D721Med (cell line): ENCODE results near the gene CUX1.

Experiments
- DNase-seq: peaks from one replicate; pipeline ENCODE4 v3.0.0; 2011; ENCODE audit warnings: low spot score; ENCODE audit not compliant: insufficient read length
- FAIRE-seq: peaks from 2 replicates; lab custom pipeline; 2011; peaks lifted over from hg19 to GRCh38; lab: Jason Lieb, UNC
- TF ChIP-seq, protein P1 (sequence below): IDR thresholded peaks from 2 replicates; pipeline ENCODE4 v1.5.1; 2012; ENCODE audit warnings: mild to moderate bottlenecking, control low read depth; ENCODE audit not compliant: insufficient read depth; ENCODE audit errors: missing control alignments

CUX1 gene

DNA sequence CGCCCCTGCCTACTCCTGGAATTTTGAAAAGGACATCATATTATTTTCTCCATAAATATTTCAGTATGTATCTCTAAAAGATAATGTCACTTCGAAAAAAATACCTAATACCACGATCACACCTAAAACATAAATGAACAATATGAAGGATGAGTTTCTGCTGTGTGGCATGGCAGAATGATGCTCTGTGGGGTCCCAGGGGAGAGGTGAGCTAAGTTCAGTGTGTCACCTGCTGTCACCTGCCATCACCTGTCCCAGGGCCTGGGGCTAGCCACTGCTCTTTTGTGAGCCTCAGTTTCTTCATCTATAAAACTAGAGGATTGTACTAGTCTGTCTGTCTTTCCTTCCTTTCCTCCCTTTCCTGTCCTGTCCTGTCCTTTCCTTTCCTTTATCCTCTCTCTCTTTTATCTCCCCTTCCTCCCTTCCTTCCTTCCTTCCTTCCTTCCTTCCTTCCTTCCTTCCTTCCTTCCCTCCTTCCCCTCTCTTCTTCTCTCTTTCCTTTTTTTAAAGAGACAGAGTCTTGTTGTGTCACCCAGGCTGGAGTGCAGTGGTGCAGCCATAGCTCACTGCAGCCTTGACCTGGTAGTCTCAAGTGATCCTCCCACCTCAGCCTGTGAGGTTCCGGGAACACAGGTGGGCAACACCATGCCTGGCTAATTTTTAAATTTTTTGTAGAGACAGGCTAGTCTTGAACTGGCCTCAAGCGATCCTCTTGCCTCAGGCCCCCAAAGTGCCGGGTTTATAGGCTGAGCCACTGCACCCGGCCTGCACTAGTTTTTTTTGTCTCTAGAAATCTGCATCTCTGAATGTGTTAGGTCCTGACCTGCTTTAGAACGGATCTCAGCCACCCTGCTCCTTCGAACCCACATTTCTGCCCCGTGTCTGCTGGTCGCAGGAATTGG, 43.1 kb downstream of the CUX1 start:
- DNase-seq: no peak
- no peak for FAIRE-seq
- TF ChIP-seq, protein P1, sequence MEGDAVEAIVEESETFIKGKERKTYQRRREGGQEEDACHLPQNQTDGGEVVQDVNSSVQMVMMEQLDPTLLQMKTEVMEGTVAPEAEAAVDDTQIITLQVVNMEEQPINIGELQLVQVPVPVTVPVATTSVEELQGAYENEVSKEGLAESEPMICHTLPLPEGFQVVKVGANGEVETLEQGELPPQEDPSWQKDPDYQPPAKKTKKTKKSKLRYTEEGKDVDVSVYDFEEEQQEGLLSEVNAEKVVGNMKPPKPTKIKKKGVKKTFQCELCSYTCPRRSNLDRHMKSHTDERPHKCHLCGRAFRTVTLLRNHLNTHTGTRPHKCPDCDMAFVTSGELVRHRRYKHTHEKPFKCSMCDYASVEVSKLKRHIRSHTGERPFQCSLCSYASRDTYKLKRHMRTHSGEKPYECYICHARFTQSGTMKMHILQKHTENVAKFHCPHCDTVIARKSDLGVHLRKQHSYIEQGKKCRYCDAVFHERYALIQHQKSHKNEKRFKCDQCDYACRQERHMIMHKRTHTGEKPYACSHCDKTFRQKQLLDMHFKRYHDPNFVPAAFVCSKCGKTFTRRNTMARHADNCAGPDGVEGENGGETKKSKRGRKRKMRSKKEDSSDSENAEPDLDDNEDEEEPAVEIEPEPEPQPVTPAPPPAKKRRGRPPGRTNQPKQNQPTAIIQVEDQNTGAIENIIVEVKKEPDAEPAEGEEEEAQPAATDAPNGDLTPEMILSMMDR: no peak

DNA sequence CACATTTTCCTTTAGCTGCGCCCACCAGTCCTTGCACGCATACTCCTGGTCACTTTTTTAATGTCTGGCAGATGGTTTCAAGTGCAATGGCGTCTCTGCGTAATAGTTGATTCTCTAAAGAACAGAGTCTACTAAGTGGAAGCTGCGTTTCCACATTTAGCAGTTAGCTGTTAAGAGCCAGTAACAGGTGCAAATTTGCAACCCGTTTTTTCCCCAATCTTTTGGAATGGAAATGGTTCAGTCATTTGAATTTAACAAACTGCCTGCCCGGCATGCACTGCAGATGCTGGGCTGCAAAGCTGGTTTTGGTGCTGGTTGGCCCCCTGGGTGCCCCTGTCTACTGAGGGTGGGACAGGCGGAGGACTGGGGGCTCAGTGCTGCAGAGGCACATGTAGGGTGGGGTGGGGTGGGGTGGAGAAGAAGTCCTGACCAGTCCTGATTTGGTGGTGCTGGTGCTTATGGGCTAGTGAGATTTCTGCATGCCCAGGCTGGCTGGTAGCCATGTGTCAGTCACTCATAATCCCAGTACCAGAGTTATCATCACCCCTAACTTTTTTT, 43.9 kb downstream of the CUX1 start:
- DNase-seq: no peak
- TF ChIP-seq, protein P1: no peak
- no peak for FAIRE-seq

DNA sequence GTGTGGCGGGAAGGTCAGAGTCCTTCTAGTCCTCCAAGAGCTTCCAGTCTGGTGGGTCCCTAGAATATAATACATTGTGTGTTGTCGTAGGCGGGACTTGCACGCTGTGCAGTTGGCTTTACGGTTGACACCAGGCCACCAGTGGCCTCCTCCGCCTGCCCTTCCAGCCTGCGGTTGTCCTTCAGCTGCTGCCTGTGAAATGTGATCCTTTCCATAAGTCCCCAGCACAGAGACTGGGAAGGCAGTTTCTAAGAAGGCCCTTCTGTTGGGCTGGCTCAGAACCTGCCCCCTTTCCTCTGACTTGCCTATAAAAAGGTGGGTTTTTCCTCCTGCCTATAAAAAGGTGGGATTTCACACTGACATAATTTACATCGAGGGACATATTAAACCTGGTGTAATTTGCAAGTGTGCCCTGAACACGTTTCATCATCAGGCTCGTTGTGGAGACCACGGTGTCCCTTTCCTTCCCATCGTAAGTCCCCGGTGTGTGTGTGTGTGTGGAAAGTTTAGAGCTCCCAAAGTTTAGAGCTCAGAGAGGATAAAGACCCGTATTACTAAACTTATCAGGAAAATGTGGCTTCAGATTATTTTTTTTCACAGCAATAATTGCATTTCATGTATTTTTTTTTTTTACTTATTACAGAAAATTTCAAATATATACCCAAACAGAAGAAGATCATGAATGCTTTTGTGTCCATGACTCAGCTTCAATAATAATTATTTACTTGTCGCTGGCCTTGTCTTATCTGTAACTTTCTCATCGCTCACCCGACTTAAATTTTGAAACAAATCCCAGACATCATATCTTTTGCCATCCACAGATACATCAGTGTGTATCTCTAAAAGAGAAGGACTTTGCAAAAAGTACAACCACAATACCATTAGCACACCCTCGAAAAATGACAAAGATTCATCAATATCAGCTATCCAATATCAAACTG, 45.1 kb downstream of the CUX1 start:
- TF ChIP-seq, protein P1: no peak
- DNase-seq (no peak), FAIRE-seq (no peak)

DNA sequence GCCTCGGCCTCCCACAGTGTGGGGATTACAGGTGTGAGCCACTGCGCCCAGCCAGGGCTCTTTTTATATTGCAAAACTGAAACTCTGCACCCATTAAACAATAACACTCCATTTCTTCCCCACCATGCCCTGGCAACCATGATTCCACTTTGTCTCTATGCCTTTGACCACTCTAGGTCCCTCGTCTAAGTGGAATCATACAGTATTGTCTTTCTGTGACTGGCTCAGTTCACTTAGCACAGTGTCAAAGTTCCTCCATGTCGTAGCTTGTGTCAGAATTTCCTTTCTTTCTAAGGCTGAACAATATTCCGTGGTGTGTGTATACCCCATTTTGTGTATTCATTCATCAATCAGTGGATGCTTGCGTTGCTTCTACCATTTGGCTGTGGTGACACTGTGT, 46.2 kb downstream of the CUX1 start:
- FAIRE-seq (no peak), DNase-seq (no peak)
- TF ChIP-seq, protein P1: no peak

DNA sequence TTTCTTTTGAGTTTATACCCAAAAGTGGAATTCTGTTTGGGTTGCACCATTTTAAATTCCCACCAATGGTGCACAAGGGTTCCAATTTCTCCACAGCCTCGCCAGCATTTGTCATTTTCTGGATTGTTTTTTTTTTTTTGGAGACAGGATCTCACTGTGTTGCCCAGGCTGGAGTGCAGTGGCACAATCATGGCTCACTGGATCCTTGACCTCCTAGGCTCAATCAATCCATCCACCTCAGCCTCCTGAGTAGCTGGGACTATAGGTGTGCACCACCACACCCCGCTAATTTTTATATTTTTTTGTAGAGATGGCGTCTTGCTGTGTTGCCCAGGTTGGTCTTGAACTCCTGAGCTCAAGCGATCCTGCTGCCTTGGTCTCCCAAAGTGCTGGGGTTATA, 46.6 kb downstream of the CUX1 start:
- TF ChIP-seq, protein P1: no peak
- DNase-seq: no peak
- no peak for FAIRE-seq

DNA sequence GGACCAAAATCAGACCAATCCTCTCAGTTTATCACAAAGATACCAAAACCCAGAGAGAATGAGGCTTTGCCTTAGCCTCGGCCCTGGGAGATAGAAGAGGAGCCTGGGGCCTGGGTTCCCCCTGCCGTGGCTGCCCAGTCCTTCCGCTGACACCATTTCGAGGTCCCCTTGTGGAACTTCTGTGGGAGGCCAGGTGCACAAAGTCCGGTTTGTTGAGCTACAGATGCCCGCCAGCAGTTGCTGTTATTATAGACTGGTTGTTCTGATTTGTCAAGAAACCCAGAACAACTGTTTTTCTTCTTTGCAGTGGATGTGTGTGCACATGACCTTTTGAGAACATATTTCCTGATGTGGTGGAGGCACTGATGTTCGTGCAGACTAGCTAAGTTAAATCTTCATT, 47.6 kb downstream of the CUX1 start:
- no peak for FAIRE-seq
- TF ChIP-seq, protein P1: no peak
- no peak for DNase-seq
